Inflammatory macrophage (primary cell): ENCODE measurements around the gene TLL1.

Source experiments
- DNase-seq, 2 donors: peaks; one replicate each; pipeline ENCODE4 v3.0.0-alpha.2; 2020 to 2022

TLL1 gene

DNA sequence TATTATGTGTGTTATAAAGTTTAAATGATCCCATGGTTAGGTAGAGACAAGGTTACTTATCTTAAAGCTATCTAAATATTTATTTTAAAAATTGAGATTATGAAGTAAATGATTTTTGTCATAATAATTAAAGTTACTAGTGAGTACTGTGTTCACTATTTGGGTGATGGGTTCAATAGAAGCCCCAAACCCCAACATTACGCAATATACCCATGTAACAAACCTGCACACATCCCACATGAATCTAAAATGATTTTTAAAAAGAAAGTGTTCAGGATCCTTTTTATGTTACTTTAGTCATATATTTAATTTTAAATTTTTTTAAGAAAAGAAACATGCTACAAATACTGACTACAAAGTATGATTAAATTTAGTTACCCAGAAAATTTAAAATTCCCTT lies 193.9 kb downstream of the TLL1 start:
- DNase-seq = no peak

DNA sequence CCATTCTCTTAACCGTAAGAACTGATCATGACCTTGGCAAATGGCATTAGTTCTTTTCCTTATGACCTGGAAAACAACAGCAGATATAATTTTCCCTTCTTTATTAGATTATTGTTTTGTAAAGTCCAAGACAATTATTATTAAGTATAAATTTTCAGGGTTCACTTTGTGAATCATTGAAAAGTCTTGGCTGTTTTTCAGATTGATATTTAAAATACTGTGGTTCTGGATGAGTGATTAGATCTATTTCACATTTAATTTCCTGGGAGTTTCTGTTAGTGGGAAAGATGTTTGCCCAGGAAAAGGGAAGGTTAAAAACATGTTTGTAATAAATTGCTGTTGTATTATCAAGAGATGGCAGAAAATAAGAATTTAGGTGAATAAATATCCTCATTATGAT lies 194.9 kb downstream of the TLL1 start:
- no peak for DNase-seq

DNA sequence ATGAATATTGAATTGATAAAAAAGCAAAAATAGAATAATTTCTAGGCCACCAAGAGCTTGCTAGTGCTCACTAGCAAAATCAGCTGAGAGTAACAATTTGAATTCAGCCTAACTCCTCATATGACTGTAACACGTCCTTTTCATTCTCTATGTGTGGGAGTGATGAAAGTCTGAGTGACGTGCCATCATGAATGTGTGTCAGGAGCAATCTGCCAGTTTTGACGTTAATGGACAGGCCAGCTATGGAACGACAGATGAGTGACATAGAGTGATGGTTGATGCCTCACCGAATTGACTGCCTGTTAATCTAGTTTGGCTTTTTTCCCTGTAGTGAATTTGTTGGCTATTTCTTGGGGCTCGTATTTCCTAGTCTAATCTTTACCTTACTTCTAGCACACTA lies 200.7 kb downstream of the TLL1 start:
- no peak for DNase-seq

DNA sequence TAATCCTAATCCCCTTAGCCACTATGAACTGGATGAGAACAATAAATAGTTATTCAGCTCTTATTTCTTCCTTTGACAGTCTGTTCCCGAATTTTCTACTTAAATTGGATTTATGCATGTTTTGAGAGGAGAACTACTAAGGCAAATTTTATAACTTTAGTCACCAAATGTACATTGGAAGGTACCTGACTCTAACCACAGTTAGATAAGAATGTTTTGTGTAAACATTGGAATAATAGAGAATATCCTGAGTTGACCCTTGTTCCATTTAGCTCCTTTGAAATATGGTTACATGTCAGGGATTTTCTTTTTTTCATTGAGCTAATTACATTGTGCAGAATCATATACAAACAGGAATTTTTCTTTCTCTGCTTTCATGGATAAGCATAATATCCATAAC lies 202.6 kb downstream of the TLL1 start:
- DNase-seq = no peak

DNA sequence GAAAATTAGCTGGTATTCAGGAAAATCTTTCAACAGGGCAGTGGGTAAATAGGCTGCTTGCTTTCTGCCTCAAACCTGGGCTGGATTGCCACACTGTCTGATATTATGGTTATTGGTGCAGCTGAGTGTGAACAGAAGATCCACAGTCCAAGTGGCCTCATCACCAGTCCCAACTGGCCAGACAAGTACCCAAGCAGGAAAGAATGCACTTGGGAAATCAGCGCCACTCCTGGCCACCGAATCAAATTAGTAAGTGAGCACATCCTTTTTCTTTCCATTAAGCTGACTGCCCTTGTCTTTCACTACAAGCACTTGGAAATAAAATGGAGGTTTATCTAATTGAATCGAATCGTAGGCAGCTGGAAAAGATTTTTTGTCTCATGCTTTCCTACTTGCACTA lies 204.7 kb downstream of the TLL1 start:
- no peak for DNase-seq

DNA sequence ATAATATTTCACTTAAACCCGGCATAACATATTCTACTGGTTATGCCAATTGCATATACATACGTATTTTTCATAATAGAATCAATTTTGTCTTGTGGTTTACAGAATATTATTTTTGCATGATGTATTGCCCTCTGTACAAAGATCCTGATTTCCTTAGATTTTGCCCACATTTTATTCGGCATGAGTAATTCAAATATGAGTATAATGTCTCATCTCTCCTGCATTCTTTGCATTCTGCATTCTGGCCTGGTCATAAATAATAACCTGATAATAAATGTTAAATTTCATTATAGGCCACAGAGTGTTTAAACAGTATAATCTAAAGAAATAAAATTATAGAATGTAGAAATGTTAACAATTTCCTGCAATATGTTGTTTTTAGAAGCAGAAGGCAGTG lies 205.3 kb downstream of the TLL1 start:
- no peak for DNase-seq

DNA sequence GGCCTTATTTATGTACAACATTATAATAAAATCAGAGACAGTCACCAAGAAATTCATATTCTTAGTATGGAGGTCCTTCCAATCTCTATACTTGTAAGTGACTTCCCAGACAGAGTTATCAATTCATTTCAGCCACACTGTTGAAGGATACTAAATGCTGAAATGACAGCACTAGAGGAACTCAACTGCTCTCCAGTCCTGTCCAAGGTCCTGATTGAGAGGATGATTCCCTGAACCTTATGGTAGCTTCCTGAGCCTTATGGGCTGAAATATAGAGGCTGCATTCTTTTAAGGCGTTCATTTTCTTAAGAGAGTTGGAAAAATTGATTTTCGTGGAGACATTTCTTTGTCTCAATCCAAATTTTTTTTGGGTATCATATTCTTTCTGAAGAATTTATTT lies 205.9 kb downstream of the TLL1 start:
- no peak for DNase-seq

DNA sequence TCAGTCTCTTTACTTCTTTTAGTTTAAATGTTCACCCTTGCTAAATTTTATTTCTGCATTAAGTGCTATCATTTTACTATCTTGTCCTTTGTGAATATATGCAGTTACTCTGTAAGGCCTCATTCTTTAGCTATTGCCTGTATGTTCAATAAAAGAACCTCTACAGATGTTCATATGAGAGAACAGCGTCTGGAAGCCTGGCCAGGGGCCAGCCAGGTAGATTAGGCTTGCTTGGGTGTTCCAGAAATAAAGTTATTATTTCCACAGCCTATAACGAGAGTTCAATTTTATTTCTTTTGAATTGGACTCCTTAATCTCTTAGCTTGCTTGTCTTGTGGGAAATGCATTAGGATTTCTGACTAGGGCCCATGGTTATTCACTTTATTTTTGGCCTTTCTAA lies 214.5 kb downstream of the TLL1 start:
- DNase-seq = no peak

DNA sequence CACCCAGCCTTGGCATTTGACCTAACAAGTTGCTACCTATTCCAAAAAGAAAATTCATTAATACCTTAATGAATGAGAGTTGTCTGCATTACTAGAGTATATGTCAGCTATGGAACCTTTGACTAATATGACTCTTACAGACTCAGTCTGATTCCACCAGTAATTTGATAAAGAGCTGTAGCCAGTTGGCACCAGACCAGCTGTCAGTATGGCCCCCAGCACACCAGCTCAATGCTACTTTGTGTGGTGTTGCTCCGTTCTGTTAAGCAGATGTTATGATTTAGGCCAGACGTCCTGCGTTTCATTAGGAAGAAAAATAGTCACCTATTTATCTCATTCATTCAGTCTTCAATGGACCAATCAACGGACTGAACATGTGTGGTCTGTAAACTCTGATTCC lies 215.5 kb downstream of the TLL1 start:
- no peak for DNase-seq

DNA sequence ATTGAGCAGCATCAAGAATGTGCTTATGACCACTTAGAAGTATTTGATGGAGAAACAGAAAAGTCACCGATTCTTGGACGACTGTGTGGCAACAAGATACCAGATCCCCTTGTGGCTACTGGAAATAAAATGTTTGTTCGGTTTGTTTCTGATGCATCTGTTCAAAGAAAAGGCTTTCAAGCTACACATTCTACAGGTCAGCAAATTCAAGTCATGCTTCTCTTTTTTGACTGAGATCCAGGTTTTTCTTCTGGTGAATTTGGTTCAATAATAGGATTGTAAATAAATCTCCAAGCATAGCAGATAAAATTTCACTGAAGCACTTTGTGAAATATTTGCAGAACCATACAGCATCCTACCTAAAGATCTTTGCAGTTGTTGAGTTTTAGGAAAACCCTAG lies 218.1 kb downstream of the TLL1 start:
- no peak for DNase-seq

DNA sequence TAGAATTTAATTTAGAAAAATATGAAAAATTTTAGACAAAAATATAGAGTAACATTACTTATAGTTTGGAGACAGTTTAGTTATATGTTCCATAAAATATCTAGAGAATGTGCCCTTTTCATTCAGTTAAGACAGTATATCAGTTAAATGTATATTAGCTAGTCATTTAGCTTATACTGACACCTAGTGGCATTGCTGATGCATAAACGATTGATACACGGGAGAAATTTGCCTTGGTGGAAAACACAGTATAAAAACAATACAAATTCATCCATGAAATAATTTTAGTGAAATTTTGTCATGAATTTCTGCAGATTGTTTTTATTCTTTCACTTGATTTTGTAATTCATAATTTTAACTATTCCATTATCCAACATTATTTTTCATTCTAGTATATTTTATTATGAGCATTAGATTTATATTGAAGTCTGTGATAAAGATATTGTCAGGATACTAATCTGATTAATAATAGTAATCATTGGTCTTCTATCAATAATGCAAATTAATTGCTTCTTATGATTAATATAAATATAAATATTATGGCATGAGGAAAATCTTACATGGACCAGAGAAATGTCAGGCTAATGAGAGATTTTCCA lies 219.0 kb downstream of the TLL1 start:
- peak; percentile 11 to 36 for DNase-seq

DNA sequence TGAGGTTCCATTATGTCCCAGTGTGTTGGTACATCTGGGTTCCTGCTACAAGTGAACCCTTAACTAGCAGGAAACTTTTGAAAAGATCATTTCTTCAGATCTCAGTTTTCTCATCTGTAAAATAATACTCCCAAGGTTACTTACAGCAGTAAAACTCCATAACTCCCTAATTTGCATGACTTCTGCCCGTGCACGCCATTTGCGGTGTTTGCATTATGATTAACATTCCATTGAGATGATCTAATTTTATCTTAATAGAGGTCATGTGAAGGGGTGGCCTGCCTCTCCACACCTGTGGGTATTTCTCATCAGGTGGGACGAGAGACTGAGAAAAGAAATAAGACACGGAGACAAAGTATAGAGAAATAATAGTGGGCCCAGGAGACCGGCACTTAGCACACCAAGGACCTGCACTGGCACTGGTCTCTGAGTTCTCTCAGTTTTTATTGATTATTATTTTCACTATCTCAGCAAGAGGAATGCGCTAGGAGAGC lies 219.8 kb downstream of the TLL1 start:
- DNase-seq = no peak

DNA sequence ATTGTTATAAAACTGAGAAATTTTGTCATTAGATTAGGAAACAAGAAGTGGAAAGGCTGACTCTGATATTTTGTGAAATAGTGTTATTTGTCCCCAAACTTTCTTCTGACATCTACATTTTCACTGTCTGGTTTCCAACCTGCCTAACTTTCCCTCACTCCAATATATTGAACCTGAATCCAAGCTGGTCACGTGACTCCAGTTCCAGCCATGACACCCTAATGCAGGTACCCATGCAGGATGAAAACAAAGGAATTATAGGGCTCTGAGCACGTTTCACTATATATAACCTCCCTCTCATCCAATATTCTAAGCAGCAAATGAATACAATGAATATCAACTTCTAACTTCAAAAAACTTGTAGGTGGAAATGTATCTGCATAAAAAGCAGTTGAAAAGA lies 231.6 kb downstream of the TLL1 start:
- no peak for DNase-seq

DNA sequence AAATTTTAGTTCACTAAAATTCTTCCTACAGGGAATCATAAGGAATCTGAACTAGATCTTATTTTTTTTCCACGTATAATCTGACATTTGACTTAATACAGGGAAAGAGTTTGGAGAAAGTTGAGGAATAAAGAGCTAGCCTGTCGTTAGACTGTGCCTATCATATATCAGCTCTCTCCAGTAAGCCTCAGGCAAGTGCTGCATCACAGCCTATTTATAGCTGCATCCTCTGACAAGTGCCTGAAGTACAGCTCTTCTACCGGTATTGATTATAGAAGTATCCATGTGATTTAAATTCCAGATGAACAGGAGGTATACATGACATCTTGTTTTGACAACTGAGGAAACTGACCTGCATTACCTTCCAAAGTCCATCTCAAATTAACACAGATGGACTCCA lies 248.9 kb downstream of the TLL1 start:
- DNase-seq = no peak

DNA sequence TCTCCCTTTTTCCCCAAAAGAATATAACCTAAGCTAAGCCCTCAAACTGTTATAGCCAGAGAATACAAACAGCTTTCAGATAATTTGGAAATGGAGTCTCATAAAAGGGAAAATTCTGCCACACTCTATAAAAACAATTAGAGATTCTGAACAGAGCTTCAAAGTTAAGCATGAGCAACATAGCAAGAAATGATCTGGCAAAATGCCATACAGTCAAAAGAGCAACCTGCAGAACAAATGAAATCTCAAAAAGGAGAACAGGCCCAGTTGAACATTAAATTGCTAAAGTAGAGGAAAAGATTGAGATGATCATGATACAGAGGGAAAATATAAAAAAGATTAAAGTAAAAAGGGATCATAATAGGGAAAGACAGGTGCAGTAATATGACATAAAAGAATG lies 250.5 kb downstream of the TLL1 start:
- no peak for DNase-seq

DNA sequence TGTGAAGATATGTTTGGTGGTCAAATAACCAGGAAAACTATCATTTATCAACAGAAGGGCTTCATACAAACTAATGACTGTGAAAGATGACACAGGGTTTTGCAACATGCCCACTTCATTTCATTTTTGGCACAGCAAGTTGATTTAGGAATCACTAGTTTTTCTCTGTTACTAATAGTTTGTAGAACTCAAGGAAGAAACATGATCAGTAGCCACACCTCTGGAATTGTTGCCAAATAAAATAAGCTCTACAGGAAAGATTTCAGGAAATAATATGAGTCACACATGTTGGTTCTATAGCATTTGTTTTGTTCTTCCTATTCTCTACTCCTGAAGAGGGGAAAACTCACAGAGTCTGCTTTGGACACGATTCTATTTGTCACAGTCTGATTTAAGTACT lies 255.4 kb downstream of the TLL1 start:
- no peak for DNase-seq

DNA sequence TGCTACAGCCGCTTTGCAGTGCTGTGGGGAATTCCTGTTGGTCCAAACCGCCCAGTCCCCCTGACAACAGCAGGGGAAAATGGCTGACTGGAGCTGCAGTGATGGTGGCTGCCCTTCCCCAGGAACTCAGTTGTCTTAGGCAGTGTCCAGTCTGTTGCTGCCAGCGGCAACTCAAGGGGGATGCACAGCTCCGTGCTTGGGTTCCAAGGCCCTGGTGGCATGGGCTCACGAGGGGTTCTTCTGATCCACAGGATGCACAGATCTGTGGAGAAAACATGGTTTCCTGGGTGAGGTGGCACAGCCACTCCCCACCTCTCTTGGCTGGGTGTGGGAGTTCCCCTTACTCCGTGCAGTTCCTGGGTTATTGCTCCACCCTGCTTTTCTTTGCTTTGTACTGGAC lies 261.2 kb downstream of the TLL1 start:
- DNase-seq = no peak

DNA sequence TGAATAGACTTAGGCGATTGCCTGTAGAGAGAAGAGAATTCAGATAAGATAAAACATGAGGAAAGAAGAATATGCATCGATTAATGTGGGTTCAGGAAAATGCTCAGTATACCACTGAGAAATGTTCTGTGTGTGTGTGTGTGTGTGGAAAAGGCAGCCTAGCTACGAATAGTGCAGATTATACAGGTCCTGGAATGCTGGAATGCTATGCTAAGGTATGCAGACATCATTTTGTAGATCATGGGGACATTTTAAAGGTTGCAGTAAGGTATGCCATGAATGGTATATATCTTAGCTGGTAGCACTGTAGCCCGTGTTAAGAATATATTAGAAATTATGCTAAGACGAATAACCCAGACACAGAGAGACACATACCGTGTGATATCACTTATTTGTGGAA lies 267.9 kb downstream of the TLL1 start:
- no peak for DNase-seq

DNA sequence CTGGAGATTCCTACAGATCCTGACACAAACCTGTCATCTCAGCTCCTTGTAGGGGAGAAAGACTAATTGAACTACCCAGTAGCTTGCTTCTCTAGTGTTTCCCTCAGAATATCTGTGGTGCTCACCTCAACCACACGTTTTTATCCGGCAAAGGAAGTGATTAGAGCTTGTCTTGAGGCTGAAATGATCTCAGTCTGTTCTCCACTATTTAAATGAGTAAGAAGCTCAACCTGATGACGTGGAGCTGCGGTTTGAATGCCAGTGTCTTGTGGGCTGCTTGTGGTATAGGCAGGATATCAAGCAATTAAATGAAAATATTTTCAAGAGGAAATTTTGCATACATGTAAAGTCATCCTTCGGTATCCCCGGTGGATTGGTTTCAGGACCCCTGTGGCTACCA lies 270.2 kb downstream of the TLL1 start:
- DNase-seq = no peak

DNA sequence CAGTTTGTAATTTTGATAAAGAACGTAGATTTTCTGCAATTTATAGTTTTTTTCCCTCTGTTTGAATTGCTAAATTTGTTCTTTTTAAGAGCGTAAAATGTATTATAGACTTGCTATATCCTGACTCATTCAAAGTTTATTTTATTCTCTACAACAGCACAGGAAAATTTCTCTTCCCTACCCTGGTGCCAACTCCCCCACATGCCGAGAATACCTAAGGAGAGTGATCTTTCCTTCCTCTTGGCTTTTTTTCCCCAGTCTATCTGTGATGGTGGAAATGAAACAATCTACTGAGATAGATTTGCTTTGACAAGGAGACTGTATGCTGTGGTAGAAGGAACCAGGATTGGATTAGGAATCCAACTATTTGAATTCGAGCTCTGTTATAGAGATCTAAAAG lies 271.6 kb downstream of the TLL1 start:
- DNase-seq = no peak

DNA sequence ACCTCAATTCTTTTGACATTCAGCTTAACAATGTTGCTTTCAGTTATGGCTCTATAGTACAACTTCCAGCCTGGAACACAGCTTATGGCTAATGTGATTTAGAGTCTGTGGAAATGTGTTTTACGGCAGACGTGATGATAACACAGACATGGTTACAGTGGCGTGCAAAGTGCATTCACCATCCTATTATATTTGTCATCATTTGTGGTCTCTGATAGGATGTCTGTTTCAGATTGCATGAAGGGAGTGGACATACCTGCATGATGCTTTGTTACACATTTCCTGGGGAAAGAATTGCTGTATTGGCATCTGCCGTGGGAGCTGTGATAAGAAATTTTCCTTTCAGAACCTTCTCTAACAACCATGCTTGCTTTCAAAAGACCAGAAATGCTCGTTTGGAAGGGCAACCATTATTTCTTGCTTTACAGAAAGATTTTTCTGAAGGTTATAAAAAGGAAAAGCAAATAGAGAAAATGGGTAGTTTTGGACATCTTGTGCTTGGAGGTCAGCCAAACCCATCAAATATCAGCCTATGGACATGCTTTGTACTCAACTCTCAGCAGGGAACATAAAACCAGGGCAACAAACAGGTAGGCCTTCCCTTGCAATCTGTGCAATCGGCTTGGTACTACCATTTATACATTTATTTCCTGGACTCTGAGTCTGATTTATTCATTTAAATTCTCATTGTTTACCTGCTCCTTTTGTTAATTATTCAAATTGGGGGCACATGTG lies 273.9 kb downstream of the TLL1 start:
- no peak for DNase-seq
